ENCODE results near the gene BBS2. TPM values are rescaled to one million over a fixed set of nuclear protein-coding genes. Genes with fewer than 3 reads are reported as not detected.

BBS2 gene
- total RNA-seq, 6 experiments from 2014 or later: 26.2 to 33.3 (median 29.5) TPM

DNA sequence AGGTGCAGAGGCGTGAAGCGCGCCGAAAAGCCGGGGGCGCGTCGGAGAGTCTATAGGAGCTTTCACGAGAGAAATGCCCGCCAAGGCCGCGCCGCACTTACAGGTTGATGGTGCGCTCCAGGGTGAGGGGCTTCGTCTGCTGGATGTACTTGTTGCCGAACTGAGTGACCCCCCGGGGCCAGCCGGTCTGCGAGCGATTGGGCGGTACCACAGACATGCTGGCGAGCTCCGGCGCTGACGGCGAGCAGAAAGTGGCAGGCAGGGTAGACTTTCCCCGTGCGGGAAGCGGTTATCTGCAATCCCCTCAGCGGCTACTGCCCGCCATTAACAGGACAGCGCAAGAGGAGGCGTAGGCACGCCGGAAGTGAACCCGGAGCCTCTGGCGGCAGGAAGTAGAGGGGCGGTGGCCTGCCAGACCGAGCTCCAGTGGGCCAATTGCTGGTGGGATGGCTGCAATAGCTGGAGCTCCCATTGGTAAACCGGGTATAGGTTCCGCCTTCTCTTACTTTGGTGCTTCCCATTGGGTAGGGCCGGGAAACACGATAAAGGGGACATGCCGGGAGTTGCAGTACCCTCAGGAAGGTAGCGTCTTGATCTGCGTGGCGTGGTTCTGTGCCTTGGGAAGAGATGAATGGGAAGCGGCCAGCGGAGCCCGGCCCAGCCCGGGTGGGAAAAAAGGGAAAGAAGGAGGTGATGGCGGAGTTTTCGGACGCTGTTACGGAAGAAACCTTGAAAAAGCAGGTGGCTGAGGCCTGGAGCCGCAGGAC, 68.7 kb downstream of the BBS2 start, which contains the start of the genes NUDT21 and OGFOD1:
TSS of gene NUDT21 (minus strand) at position 347 of the 767 bp plus-strand sequence. CDS start at position 217, 130 bp downstream.
TSS of gene OGFOD1 (plus strand) at position 569 of the 767 bp plus-strand sequence. CDS start at position 628, 59 bp downstream.
- Mint-ChIP-seq H3K4me3 (peak within 1 kb of the TSS; percentile 98), H3K36me3 (ENCODE audit: low read depth) (peaks cover 50% of the 10 kb centered on the region), H3K9me3 (no peaks in the 10 kb centered on the region), H3K27ac (peak within 1 kb of the TSS; percentile 95), H3K27me3 (ENCODE audit: insufficient read depth) (peaks cover 1% of the 10 kb centered on the region; the same call in 1 of the 2 replicates), H3K4me1 (ENCODE audit: low read depth) (peaks cover 51% of the 10 kb centered on the region)
- TF ChIP-seq CTCF (IDR thresholded peaks at IDR 0.05): no peak
- peak; percentile 98 for DNase-seq

DNA sequence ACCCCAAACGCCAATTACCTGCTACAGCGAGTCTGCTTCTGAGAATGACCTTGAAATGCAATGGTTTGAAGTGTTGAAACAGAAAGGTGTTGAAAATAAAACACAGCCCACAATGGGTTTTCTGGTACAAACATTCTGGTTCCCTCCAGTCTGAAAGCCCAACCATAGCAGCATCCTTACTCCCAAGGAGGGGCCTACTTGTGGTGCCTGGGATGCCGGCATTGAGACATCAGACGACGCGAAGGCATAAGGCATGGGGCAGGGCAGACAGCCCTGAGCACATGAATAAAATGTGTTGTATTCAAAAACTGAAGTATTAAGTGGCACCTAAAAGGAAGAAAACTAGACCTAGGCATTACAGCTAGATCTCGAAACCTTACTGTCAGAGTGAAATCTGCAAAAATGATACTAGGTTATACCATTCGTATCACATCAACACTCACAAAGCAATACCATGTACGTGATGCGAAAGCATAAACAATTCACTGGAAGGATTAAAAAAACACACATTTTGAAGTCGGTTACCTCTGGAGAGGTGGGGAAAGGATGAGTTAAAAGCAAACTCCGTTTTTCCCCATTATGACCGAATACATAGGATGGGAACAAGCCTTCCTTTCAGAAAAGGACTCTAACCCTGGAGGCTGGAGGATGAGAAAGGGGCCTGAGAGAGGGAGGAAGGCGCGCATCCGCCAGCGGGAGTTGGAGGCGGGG, 69.4 kb downstream of the BBS2 start:
- DNase-seq: peak; percentile 6
- H3K9me3 Mint-ChIP-seq: no peaks in the 10 kb centered on the region
- H3K27ac Mint-ChIP-seq: peak overlapping the region; percentile 82
- peaks cover 1% of the 10 kb centered on the region; the same call in 1 of the 2 replicates for H3K27me3 Mint-ChIP-seq (ENCODE audit: insufficient read depth)
- peaks cover 51% of the 10 kb centered on the region for H3K4me1 Mint-ChIP-seq (ENCODE audit: low read depth)
- TF ChIP-seq CTCF (IDR thresholded peaks at IDR 0.05): no peak
- H3K36me3 Mint-ChIP-seq (ENCODE audit: low read depth): peaks cover 43% of the 10 kb centered on the region
- peak overlapping the region; percentile 98 for H3K4me3 Mint-ChIP-seq

- Mint-ChIP-seq H3K27me3 (ENCODE audit: insufficient read depth) (peaks cover 4% of the 10 kb centered on the region), H3K9me3 (no peaks in the 10 kb centered on the region), H3K4me1 (ENCODE audit: low read depth) (peaks cover 45% of the 10 kb centered on the region), H3K36me3 (ENCODE audit: low read depth) (peaks cover 25% of the 10 kb centered on the region), H3K27ac (0 out of 2 replicates have a peak overlapping the region, but pooled peaks have one; percentile 0), H3K4me3 (peak overlapping the region; percentile 13)
- DNase-seq: no peak
- no peak for TF ChIP-seq CTCF (IDR thresholded peaks at IDR 0.05)
Measured at GRCh38 chr16:56448005-56448404, 71.8 kb downstream of the BBS2 start.

GRCh38 chr16:56447286-56447685, 72.5 kb downstream of the BBS2 start:
- Mint-ChIP-seq H3K27me3 (ENCODE audit: insufficient read depth) (peaks cover 3% of the 10 kb centered on the region), H3K27ac (no peak overlapping the region), H3K4me3 (no peak overlapping the region), H3K36me3 (ENCODE audit: low read depth) (peaks cover 19% of the 10 kb centered on the region), H3K4me1 (ENCODE audit: low read depth) (peaks cover 38% of the 10 kb centered on the region), H3K9me3 (no peaks in the 10 kb centered on the region)
- DNase-seq: no peak
- TF ChIP-seq CTCF (IDR thresholded peaks at IDR 0.05): no peak

GRCh38 chr16:56438038-56438437, 81.8 kb downstream of the BBS2 start:
- Mint-ChIP-seq H3K9me3 (no peaks in the 10 kb centered on the region), H3K27me3 (ENCODE audit: insufficient read depth) (no peaks in the 10 kb centered on the region), H3K36me3 (ENCODE audit: low read depth) (peaks cover 6% of the 10 kb centered on the region; the same call in 1 of the 2 replicates), H3K4me3 (no peak overlapping the region), H3K27ac (no peak overlapping the region), H3K4me1 (ENCODE audit: low read depth) (no peaks in the 10 kb centered on the region)
- no peak for DNase-seq
- no peak for TF ChIP-seq CTCF (IDR thresholded peaks at IDR 0.05)

All from HFFc6 (cell line).